ENCODE results near the gene FBLN5.

Gene FBLN5

DNA sequence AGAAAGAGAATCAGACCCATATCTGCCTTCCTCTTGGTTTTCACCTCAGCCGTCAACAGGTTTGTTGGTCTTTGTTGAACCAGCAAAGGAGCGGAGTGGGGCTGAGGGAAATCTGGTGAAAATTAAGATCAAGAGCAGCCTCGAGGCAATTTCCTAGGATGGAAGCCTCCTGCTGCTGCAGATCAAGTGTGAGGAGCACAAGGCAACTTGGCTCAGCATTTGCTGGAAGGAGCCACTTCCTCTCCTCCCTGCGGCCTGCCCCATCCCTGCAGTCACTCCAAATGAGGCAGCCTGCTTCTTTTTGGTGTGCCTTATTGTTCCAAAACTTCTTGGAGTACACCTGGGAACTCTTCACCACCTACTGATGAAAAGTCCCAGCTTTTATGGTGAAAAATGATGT is 85.1 kb downstream of the FBLN5 start:
- ChIA-PET CTCF (interaction anchor here (1.3 kb wide), 1 partner anchor 30 kb away, joined by 4 read pairs; no protein-coding TSS in a partner anchor), POLR2A (no interaction called here)
- TF ChIP-seq SP1 (IDR thresholded peaks at IDR 0.05) (no peak), FOXA1 (IDR thresholded peaks at IDR 0.05) (no peak), NFRKB (IDR thresholded peaks at IDR 0.05) (no peak), TARDBP (IDR thresholded peaks at IDR 0.05) (no peak), LEF1 (IDR thresholded peaks at IDR 0.05; ENCODE audit: borderline replicate concordance) (no peak), FOXM1 (IDR thresholded peaks at IDR 0.05; ENCODE audit: borderline replicate concordance) (no peak), CTBP1 (IDR thresholded peaks at IDR 0.05; ENCODE audit: borderline replicate concordance) (no peak), ELF4 (IDR thresholded peaks at IDR 0.05) (no peak), ARNT (IDR thresholded peaks at IDR 0.05) (no peak), BHLHE40 (IDR thresholded peaks at IDR 0.05; ENCODE audit: borderline replicate concordance) (no peak), L3MBTL2 (conservative IDR thresholded peaks at IDR 0.05) (no peak), SUZ12 (IDR thresholded peaks at IDR 0.05) (no peak), ZNF384 (IDR thresholded peaks at IDR 0.05) (no peak), FOXK2 (IDR thresholded peaks at IDR 0.05) (no peak), HDGF (IDR thresholded peaks at IDR 0.05; ENCODE audit: borderline replicate concordance) (no peak)
- TF ChIP-seq, protein P1, sequence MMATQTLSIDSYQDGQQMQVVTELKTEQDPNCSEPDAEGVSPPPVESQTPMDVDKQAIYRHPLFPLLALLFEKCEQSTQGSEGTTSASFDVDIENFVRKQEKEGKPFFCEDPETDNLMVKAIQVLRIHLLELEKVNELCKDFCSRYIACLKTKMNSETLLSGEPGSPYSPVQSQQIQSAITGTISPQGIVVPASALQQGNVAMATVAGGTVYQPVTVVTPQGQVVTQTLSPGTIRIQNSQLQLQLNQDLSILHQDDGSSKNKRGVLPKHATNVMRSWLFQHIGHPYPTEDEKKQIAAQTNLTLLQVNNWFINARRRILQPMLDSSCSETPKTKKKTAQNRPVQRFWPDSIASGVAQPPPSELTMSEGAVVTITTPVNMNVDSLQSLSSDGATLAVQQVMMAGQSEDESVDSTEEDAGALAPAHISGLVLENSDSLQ (IDR thresholded peaks at IDR 0.05), result no peak

DNA sequence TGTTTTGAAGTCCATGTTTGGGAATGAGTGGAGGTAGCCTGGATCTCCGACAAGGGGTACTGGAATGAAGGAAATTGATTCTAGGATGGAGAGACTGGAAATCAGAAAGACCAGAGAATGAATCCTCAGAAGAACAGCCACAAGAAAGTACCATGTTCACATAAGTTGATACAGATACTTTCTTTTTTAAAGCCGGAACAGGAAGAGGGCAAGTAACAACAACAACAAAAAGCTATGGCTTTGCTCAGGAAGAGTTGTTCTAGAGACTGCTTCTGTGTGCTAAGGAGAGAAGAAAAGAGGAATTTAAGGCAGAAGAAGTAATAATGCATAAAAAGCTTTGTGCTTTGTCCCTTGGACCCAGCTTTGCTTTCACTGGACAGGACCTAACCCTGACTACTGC is 86.4 kb downstream of the FBLN5 start:
- POLR2A ChIA-PET, result no interaction called here
- no peak for DNase-seq (ENCODE audit: extremely low spot score)
- CTCF ChIA-PET, result no interaction called here
- TF ChIP-seq BHLHE40 (IDR thresholded peaks at IDR 0.05; ENCODE audit: borderline replicate concordance), result no peak
- TF ChIP-seq, protein P1 (IDR thresholded peaks at IDR 0.05), result no peak
- no peak for TF ChIP-seq ZNF384 (IDR thresholded peaks at IDR 0.05)
- no peak for TF ChIP-seq TARDBP (IDR thresholded peaks at IDR 0.05)
- no peak for TF ChIP-seq ARNT (IDR thresholded peaks at IDR 0.05)
- TF ChIP-seq ELF4 (IDR thresholded peaks at IDR 0.05), result no peak
- TF ChIP-seq NFRKB (IDR thresholded peaks at IDR 0.05), result no peak
- no peak for TF ChIP-seq SP1 (IDR thresholded peaks at IDR 0.05)
- no peak for TF ChIP-seq FOXM1 (IDR thresholded peaks at IDR 0.05; ENCODE audit: borderline replicate concordance)
- TF ChIP-seq FOXA1 (IDR thresholded peaks at IDR 0.05), result no peak
- no peak for TF ChIP-seq L3MBTL2 (conservative IDR thresholded peaks at IDR 0.05)
- TF ChIP-seq FOXK2 (IDR thresholded peaks at IDR 0.05), result no peak
- no peak for TF ChIP-seq HDGF (IDR thresholded peaks at IDR 0.05; ENCODE audit: borderline replicate concordance)
- TF ChIP-seq LEF1 (IDR thresholded peaks at IDR 0.05; ENCODE audit: borderline replicate concordance), result no peak
- no peak for TF ChIP-seq SUZ12 (IDR thresholded peaks at IDR 0.05)
- no peak for TF ChIP-seq CTBP1 (IDR thresholded peaks at IDR 0.05; ENCODE audit: borderline replicate concordance)

More for the DNA sequence above, 85.1 kb downstream of the FBLN5 start:
- no peak for DNase-seq (ENCODE audit: extremely low spot score)

DNA sequence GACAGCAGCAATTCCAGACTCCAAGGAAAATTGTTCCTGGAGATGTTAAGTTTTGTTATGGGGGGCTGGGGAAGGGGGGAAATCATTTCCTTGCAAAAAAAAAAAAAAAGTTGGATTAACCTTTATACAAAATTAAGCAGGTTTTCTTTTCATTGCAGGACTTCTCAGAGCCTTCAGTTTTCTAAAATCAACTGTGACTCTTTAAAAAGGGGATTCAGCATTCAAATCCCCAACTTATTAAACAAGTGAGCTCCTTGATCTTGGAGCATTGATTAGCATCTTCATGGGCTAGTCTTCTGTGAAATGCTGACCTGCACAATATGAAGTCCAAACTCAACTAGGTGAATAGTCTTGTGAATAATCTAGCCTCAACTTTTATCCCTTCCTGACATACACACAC is 87.3 kb downstream of the FBLN5 start:
- no peak for TF ChIP-seq ARNT (IDR thresholded peaks at IDR 0.05)
- TF ChIP-seq FOXM1 (IDR thresholded peaks at IDR 0.05; ENCODE audit: borderline replicate concordance), result no peak
- TF ChIP-seq, protein P1 (IDR thresholded peaks at IDR 0.05), result no peak
- no peak for TF ChIP-seq SUZ12 (IDR thresholded peaks at IDR 0.05)
- no peak for TF ChIP-seq TARDBP (IDR thresholded peaks at IDR 0.05)
- TF ChIP-seq ZNF384 (IDR thresholded peaks at IDR 0.05), result no peak
- no peak for TF ChIP-seq SP1 (IDR thresholded peaks at IDR 0.05)
- no peak for TF ChIP-seq BHLHE40 (IDR thresholded peaks at IDR 0.05; ENCODE audit: borderline replicate concordance)
- TF ChIP-seq ELF4 (IDR thresholded peaks at IDR 0.05), result no peak
- TF ChIP-seq FOXK2 (IDR thresholded peaks at IDR 0.05), result no peak
- TF ChIP-seq L3MBTL2 (conservative IDR thresholded peaks at IDR 0.05), result no peak
- TF ChIP-seq CTBP1 (IDR thresholded peaks at IDR 0.05; ENCODE audit: borderline replicate concordance), result no peak
- no peak for TF ChIP-seq NFRKB (IDR thresholded peaks at IDR 0.05)
- TF ChIP-seq HDGF (IDR thresholded peaks at IDR 0.05; ENCODE audit: borderline replicate concordance), result no peak
- no peak for TF ChIP-seq LEF1 (IDR thresholded peaks at IDR 0.05; ENCODE audit: borderline replicate concordance)
- TF ChIP-seq FOXA1 (IDR thresholded peaks at IDR 0.05), result no peak
- no peak for DNase-seq (ENCODE audit: extremely low spot score)
- ChIA-PET CTCF (interaction anchor here (1.1 kb wide), 1 partner anchor 64 kb away, joined by 3 read pairs; no protein-coding TSS in a partner anchor), POLR2A (no interaction called here)

DNA sequence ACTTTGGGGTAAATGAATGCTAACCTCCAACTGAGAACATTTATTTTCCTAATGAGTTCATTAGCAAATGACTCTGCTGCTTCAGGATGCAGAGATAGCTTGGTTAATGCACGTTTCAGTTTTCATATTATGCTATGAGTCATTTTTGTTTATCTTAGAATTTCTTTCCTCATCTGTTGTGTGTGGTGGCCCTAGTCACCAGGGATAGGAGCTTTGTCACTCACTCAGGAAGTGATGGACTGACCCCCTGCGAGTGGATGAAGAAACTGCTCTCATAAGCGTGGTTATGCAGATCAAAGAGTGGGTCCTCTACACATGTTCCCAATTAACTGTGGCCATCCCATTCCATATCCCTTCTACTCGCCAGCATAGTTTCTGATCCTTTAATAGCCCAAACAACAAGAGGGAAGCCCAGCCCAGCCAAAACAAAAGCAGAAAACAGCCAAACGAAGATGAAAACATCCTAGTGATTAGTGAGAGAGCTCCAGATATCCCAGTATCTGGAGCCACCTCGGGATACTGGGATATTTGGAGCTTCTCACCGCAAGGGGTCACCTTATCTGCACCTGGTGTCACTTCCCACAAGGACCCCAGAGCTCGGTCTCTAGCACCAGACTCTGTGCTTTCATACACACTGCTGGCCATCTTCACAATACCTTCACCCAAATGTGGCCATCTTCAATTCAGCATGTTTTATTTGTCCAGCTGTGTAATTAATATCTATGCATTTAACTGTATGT is 88.8 kb downstream of the FBLN5 start:
- TF ChIP-seq FOXK2 (IDR thresholded peaks at IDR 0.05) (no peak), NFRKB (IDR thresholded peaks at IDR 0.05) (no peak), TARDBP (IDR thresholded peaks at IDR 0.05) (no peak), SUZ12 (IDR thresholded peaks at IDR 0.05) (no peak), SP1 (IDR thresholded peaks at IDR 0.05) (no peak), HDGF (IDR thresholded peaks at IDR 0.05; ENCODE audit: borderline replicate concordance) (no peak), L3MBTL2 (conservative IDR thresholded peaks at IDR 0.05) (no peak), BHLHE40 (IDR thresholded peaks at IDR 0.05; ENCODE audit: borderline replicate concordance) (no peak), ZNF384 (IDR thresholded peaks at IDR 0.05) (no peak), CTBP1 (IDR thresholded peaks at IDR 0.05; ENCODE audit: borderline replicate concordance) (no peak), FOXM1 (IDR thresholded peaks at IDR 0.05; ENCODE audit: borderline replicate concordance) (no peak), ELF4 (IDR thresholded peaks at IDR 0.05) (no peak), ARNT (IDR thresholded peaks at IDR 0.05) (no peak), LEF1 (IDR thresholded peaks at IDR 0.05; ENCODE audit: borderline replicate concordance) (no peak)
- TF ChIP-seq, protein P1 (IDR thresholded peaks at IDR 0.05), result no peak
- ChIA-PET CTCF (interaction anchor here (0.6 to 1.1 kb wide), 4 partner anchors 8 to 111 kb away, joined by 3 to 4 read pairs (median 4); partner anchors contain the start of gene TC2N), POLR2A (interaction anchor here (0.8 kb wide), 1 partner anchor 13 kb away, joined by 3 read pairs; no protein-coding TSS in a partner anchor)
- DNase-seq (ENCODE audit: extremely low spot score), result no peak
